Kidney (tissue), 14 donors: ENCODE data around the gene LHFPL3. TPM values are rescaled to one million over a fixed set of nuclear protein-coding genes. Genes with fewer than 3 reads are reported as not detected.

Source experiments
- DNase-seq, 5 donors: peaks; one replicate each; pipeline ENCODE4 v3.0.0-alpha.2; 2013 to 2020
- FAIRE-seq: peaks from 2 replicates; lab custom pipeline; 2012; peaks lifted over from hg19 to GRCh38; lab: Jason Lieb, UNC
- H3K27ac ChIP-seq, 2 donors: one replicate each; pipeline ENCODE4 v1.7.0; 2013; ENCODE audit warnings: low read depth in 2 of 2, low read length in 2 of 2, inconsistent platforms in 1 of 2
- H3K27me3 ChIP-seq: one replicate; pipeline ENCODE4 v1.7.1; 2013; ENCODE audit warnings: low read length, inconsistent platforms; ENCODE audit not compliant: control insufficient read depth, insufficient read depth
- H3K36me3 ChIP-seq, 3 donors: one replicate each; pipeline versions ENCODE4 v1.7.0 to v1.7.1; 2013; ENCODE audit warnings: low read length in 3 of 3, control low read depth in 1 of 3, inconsistent platforms in 1 of 3; ENCODE audit not compliant: insufficient read depth in 3 of 3, control insufficient read depth in 2 of 3
- H3K4me1 ChIP-seq, 3 donors: one replicate each; pipeline versions ENCODE4 v1.7.0 to v1.7.1; 2013; ENCODE audit warnings: low read length in 3 of 3, inconsistent platforms in 1 of 3, low read depth in 1 of 3; ENCODE audit not compliant: control insufficient read depth in 2 of 3, insufficient read depth in 2 of 3
- H3K4me3 ChIP-seq, 3 donors: one replicate each; pipeline versions ENCODE4 v1.7.0 to v1.8.1; 2013; ENCODE audit warnings: low read length in 3 of 3, control low read depth in 1 of 3, inconsistent platforms in 1 of 3
- H3K9ac ChIP-seq, 3 donors: one replicate each; pipeline versions ENCODE4 v1.7.0 to v1.7.1; 2013; ENCODE audit warnings: low read length in 3 of 3, control low read depth in 1 of 3, inconsistent platforms in 1 of 3
- H3K9me3 ChIP-seq, 3 donors: one replicate each; pipeline versions ENCODE4 v1.7.0 to v1.7.1; 2013; ENCODE audit warnings: low read length in 3 of 3, control low read depth in 1 of 3, inconsistent platforms in 1 of 3; ENCODE audit not compliant: control insufficient read depth in 2 of 3, insufficient read depth in 1 of 3
- intact Hi-C: fragments of 100-400 bp; cut with DNase I; formaldehyde crosslinking; loops from one replicate; pipeline ENCODE4 v1.11.1; 2022
- polyA plus RNA-seq: library from polyadenylated mRNA; stranded (reverse); fragments of 350-450 nt; fragmentation: Illumina TruSeq; extraction: RNeasy Lipid Tissue Mini Kit (QIAGEN cat#74804); gene quantifications from one replicate; pipeline ENCODE4 v1.2.3, GENCODE V29; 2014; ENCODE audit warnings: low read depth, low replicate concordance; ENCODE audit not compliant: insufficient read depth
- total RNA-seq: library from RNA; stranded (reverse); fragmentation: NEBNext Ultra II Directional; extraction: Animal tissue kit (Norgen Biotek cat#: 25700); gene quantifications from one replicate; pipeline ENCODE4 v1.2.1, GENCODE V29; 2021
- TF ChIP-seq, protein P1 (sequence below): IDR thresholded peaks from 3 replicates; pipeline ENCODE4 v1.5.1; 2012; ENCODE audit warnings: mild to moderate bottlenecking, moderate library complexity, borderline replicate concordance; ENCODE audit not compliant: insufficient read depth; ENCODE audit errors: extremely low read depth
- donor health status: control.
- donor health status: control.
- donor health status: control.
- donor health status: control.
- donor health status: control.
- donor health status: DM: yes; HTN: yes; CAD: no.
- donor health status: Normal renal cell carcinoma (clear cell type).

The LHFPL3 gene
- total and polyA plus RNA-seq, 2 donors from 2014 or later = not detected

DNA sequence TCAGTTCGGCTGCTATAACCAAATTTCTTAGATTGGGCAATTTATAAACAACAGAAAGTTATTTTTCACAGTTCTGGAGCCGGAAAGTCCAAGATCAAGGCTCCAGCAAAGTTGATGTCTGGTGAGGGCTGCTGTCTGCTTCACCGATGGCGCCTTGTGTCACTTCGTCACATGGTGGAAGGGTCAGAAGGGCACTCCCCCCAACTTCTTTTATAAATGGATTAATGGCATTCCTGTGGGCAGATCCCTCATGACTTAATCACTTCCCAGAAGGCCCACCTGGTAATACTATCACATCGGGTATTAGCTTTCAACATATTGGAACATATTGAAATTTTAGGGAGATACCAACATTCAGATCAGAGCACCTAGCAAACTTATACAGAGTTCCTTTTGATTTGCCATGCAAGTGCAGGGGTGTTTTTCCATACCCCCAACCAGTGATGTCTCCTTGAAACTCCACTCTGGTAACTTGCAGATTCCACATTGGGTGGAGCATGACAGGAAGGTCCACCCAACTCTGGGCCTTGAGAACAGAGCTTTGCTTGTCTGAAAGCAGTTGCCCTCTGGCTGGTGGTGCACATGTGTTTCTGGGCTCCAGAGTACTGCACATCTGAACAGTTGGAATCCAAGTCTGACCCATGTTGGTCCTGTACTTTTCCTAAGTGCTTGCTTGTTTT lies 600.5 kb downstream of the LHFPL3 start:
- H3K36me3 ChIP-seq = peaks cover 0 to 2% (median 0%) of the 10 kb centered on the region in 3 donors
- no peak overlapping the region for H3K4me3 ChIP-seq
- intact Hi-C loops = no loop called here
- H3K27ac ChIP-seq = peak overlapping the region in 1 of 2 donors; percentile 33
- DNase-seq (no peak), FAIRE-seq (no peak)
- H3K9ac ChIP-seq = no peak overlapping the region
- TF ChIP-seq, protein P1, sequence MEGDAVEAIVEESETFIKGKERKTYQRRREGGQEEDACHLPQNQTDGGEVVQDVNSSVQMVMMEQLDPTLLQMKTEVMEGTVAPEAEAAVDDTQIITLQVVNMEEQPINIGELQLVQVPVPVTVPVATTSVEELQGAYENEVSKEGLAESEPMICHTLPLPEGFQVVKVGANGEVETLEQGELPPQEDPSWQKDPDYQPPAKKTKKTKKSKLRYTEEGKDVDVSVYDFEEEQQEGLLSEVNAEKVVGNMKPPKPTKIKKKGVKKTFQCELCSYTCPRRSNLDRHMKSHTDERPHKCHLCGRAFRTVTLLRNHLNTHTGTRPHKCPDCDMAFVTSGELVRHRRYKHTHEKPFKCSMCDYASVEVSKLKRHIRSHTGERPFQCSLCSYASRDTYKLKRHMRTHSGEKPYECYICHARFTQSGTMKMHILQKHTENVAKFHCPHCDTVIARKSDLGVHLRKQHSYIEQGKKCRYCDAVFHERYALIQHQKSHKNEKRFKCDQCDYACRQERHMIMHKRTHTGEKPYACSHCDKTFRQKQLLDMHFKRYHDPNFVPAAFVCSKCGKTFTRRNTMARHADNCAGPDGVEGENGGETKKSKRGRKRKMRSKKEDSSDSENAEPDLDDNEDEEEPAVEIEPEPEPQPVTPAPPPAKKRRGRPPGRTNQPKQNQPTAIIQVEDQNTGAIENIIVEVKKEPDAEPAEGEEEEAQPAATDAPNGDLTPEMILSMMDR = no peak
- H3K27me3 ChIP-seq = no peaks in the 10 kb centered on the region
- H3K9me3 ChIP-seq = peaks cover 0 to 3% (median 0%) of the 10 kb centered on the region in 3 donors
- peaks cover 5 to 17% (median 15%) of the 10 kb centered on the region in 3 donors for H3K4me1 ChIP-seq

DNA sequence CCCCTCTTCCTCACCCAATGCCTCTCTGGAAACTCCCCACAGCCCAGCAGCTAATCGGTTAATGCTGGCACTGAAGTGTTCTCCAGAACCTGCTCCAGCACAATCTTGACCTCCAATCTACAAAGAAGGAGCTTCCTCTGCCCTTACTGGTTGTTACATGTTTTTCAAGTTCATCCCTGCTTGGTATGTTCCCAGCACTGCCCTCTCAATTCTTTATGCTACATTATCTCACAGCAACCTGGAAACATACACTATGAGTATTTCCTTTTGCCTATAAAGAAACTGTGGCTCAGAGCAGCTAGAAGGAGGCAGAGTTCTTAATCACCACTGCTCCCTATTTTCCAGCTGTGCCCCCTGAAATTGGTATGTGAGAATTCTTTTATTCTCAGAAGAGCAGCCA lies 601.5 kb downstream of the LHFPL3 start:
- intact Hi-C loops = no loop called here
- H3K4me1 ChIP-seq = peaks cover 5 to 17% (median 15%) of the 10 kb centered on the region in 3 donors
- H3K4me3 ChIP-seq = no peak overlapping the region
- H3K27me3 ChIP-seq = no peaks in the 10 kb centered on the region
- no peak overlapping the region for H3K9ac ChIP-seq
- no peak overlapping the region for H3K27ac ChIP-seq
- DNase-seq (no peak), FAIRE-seq (no peak)
- peaks cover 0 to 2% (median 0%) of the 10 kb centered on the region in 3 donors for H3K36me3 ChIP-seq
- TF ChIP-seq, protein P1 = no peak
- peaks cover 0 to 3% (median 0%) of the 10 kb centered on the region in 3 donors for H3K9me3 ChIP-seq

DNA sequence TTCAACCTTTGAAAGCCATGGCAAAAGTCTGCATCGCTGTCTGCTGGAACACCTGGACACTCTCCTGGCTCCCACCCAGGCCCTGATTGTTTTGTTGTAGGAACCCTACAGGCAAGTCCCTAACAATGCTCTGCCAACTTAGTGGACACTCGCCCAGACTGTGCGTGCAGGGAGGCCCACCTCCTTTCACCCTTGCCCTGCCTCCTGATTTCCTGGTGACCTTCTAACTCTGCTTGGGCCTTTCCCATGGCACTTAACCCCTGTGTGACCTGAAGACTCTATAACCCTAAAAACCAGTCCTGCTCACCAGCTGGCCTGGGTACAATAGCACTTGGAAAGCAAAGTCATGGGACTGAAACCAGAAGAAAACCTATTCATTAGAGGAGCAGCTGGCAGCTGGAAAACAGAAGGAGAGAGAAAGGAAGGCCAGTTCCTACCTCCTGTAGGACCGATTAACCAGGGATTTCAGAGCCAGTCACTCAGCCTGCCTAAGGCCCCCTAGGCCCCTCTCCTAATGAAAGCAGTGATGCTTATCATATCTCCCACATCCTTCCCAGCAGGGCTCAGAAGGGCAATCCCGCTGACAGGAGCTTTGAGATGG lies 602.9 kb downstream of the LHFPL3 start:
- H3K27ac ChIP-seq = no peak overlapping the region
- H3K9me3 ChIP-seq = peaks cover 0 to 3% (median 0%) of the 10 kb centered on the region in 3 donors
- H3K36me3 ChIP-seq = peaks cover 0 to 2% (median 0%) of the 10 kb centered on the region in 3 donors
- no peaks in the 10 kb centered on the region for H3K27me3 ChIP-seq
- DNase-seq = peak in 3 of 5 donors; percentile 56 to 75 (median 64)
- TF ChIP-seq, protein P1 = no peak
- intact Hi-C loops = no loop called here
- no peak overlapping the region for H3K4me3 ChIP-seq
- H3K4me1 ChIP-seq = peaks cover 5 to 17% (median 15%) of the 10 kb centered on the region in 3 donors
- FAIRE-seq = no peak
- no peak overlapping the region for H3K9ac ChIP-seq
